ENCODE results near the gene TNFAIP8L3.

Gene TNFAIP8L3

DNA sequence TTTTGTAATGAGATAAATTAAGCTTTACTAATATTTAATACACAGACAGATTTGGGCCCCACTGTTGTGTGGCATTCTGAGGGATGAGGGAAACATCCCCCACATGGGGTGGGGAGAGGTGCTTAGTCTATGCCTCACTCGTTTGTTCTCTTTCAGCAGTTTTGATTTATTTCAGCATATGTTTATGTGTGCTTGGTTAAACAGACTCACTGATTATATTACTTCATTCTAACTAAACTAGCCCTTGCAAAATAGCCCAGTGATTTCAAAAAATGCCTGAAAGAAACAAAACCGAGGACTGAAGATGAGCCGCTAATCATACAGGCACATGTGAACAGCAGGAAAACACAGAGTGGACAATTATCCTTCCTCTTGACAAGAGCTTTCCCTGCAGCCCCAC, 27.2 kb downstream of the TNFAIP8L3 start:
- peaks cover 6% of the 10 kb centered on the region for H3K4me1 Mint-ChIP-seq (ENCODE audit: low read depth)
- H3K27me3 Mint-ChIP-seq = peaks cover 18% of the 10 kb centered on the region
- H3K9me3 Mint-ChIP-seq = no peaks in the 10 kb centered on the region
- H3K4me3 Mint-ChIP-seq = no peak overlapping the region
- no peaks in the 10 kb centered on the region for H3K36me3 Mint-ChIP-seq (ENCODE audit: low read depth)
- no peak overlapping the region for H3K27ac Mint-ChIP-seq

DNA sequence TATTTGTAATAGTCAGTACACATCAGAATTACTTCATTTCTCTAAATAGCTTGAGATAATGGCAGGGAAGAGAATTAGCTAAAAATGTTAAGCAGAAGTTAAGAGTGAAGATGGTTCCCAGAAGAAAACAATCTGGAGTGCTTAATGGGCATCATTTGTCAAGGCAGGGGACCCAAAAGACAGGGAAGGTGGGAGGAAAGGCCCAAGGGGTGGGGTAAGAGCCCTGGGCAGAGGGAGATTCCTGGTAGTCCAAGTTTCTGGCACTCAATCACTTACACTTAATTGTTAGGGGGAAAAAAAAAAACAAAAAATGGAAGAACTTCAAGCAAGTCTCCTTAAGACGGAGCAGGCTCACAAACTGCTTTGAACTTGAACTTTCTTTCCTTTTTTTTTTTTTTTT, 28.9 kb downstream of the TNFAIP8L3 start:
- no peak overlapping the region for H3K4me3 Mint-ChIP-seq
- H3K36me3 Mint-ChIP-seq (ENCODE audit: low read depth) = no peaks in the 10 kb centered on the region
- H3K27ac Mint-ChIP-seq = no peak overlapping the region
- no peaks in the 10 kb centered on the region for H3K4me1 Mint-ChIP-seq (ENCODE audit: low read depth)
- H3K9me3 Mint-ChIP-seq = no peaks in the 10 kb centered on the region
- H3K27me3 Mint-ChIP-seq = peaks cover 18% of the 10 kb centered on the region

DNA sequence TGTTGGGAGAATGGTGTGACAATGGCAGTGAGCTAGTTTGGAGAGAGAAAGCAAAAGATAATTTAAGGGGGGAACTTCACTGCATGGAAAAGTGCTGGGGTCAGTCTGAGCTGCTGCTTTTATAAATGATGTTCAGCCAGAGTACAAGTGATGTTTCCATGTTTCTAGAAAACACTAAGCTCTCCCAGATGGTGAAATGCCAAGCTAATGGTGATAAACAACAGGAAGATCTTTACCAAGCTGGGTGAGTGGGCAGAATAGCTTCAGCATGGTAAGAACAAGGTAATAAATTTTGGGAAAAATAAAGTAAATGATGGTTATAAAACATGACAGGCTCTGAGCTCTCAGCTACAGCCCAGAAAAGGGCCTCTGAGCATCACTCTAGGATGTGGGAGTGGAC, 29.4 kb downstream of the TNFAIP8L3 start:
- no peak overlapping the region for H3K4me3 Mint-ChIP-seq
- no peaks in the 10 kb centered on the region for H3K36me3 Mint-ChIP-seq (ENCODE audit: low read depth)
- no peaks in the 10 kb centered on the region for H3K4me1 Mint-ChIP-seq (ENCODE audit: low read depth)
- H3K27me3 Mint-ChIP-seq = peaks cover 18% of the 10 kb centered on the region
- H3K9me3 Mint-ChIP-seq = no peaks in the 10 kb centered on the region
- H3K27ac Mint-ChIP-seq = no peak overlapping the region

DNA sequence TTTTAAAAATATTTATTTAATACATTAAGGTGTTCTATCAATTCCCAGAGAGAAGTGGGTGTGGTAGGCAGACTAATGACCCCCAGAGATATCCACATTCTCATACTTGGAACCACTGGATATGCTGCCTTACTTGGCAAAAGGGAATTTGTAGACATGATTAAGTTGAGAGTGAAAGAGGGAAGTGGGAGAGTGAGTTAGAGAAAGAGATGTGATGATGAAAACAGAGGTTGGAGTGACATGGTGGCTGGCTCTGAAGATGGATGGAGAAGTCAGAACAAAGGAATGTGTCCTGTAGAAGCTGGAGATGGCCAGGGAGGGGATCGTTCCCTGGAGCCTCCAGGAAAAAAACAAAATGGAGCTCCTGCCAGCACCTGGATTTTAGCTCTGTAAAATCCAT, 32.0 kb downstream of the TNFAIP8L3 start:
- Mint-ChIP-seq H3K27me3 (peaks cover 24% of the 10 kb centered on the region), H3K27ac (no peak overlapping the region), H3K9me3 (no peaks in the 10 kb centered on the region), H3K36me3 (ENCODE audit: low read depth) (no peaks in the 10 kb centered on the region), H3K4me1 (ENCODE audit: low read depth) (no peaks in the 10 kb centered on the region), H3K4me3 (no peak overlapping the region)

DNA sequence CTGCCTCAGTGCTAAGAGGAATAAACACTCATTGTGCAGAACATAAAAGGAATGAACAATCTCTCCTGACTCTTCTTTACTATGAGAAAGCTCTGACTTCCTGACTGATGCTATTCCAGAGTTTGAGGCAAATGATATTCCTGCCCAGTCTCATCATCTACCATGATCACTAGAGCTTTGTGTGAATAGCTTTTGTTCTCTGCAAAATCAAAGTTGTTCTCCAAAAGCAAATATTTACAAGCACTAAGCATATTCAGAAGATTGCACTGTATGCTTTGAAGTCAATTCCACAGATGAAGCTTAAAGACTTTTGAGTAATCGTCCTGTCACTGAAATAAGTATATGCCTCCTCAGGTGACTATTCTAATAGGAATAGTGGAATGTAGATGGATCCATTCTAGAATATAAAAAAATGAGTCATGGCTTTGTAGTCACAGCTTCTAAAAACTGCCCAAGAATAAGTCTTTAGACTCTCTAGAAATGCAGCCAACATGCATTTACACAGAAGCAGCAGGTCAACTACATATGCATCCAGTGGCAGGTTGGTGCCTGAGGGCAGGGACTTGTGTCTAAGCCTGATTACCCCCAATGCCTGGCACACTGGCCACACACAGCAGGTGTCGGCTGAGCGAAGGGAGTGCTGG, 34.6 kb downstream of the TNFAIP8L3 start:
- no peaks in the 10 kb centered on the region for H3K9me3 Mint-ChIP-seq
- no peak overlapping the region for H3K4me3 Mint-ChIP-seq
- H3K4me1 Mint-ChIP-seq (ENCODE audit: low read depth) = no peaks in the 10 kb centered on the region
- H3K27ac Mint-ChIP-seq = no peak overlapping the region
- H3K27me3 Mint-ChIP-seq = peaks cover 27% of the 10 kb centered on the region
- no peaks in the 10 kb centered on the region for H3K36me3 Mint-ChIP-seq (ENCODE audit: low read depth)

DNA sequence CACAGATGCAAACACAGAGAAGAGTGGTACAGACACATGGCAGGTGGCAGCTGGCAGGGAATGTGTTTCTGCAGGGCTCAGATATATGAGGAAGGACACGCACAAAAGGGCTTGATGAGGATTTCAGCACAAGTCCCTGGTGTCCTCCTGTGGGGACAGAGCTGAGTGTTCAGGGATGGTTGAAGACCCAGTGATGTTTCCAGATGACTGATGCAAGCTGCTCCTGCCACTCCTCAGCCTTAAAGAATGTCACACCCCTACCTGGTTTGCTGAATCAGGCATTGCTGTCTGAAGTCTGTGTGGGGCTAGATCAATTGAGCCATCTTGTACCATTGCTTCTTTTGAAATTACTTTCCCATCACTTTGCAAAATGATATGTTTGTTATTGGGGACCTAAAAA, 40.2 kb downstream of the TNFAIP8L3 start:
- Mint-ChIP-seq H3K4me3 (no peak overlapping the region), H3K9me3 (no peaks in the 10 kb centered on the region), H3K27ac (no peak overlapping the region), H3K36me3 (ENCODE audit: low read depth) (no peaks in the 10 kb centered on the region), H3K27me3 (peaks cover 11% of the 10 kb centered on the region), H3K4me1 (ENCODE audit: low read depth) (no peaks in the 10 kb centered on the region)

DNA sequence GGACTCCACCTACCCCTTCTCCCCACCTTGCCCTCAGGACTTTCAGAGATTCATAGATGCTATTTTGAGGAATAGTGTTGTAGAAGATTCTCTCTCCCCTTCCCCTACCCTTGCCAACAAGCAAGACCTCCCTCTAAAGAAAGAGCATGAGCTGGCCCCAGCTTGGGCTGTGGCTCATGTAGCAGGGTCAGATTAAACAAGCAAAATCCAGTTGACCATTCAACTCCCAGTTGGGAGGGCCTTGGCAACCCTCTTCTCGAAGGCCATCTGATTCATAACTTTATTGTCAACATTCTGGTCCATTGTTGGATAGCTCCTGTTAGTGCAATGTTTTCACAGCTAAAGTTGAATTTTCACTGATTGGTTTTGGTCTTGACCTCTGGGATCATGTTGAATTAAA, 41.1 kb downstream of the TNFAIP8L3 start:
- no peak overlapping the region for H3K27ac Mint-ChIP-seq
- H3K9me3 Mint-ChIP-seq = no peaks in the 10 kb centered on the region
- H3K4me1 Mint-ChIP-seq (ENCODE audit: low read depth) = no peaks in the 10 kb centered on the region
- H3K27me3 Mint-ChIP-seq = peaks cover 9% of the 10 kb centered on the region
- no peak overlapping the region for H3K4me3 Mint-ChIP-seq
- H3K36me3 Mint-ChIP-seq (ENCODE audit: low read depth) = no peaks in the 10 kb centered on the region

DNA sequence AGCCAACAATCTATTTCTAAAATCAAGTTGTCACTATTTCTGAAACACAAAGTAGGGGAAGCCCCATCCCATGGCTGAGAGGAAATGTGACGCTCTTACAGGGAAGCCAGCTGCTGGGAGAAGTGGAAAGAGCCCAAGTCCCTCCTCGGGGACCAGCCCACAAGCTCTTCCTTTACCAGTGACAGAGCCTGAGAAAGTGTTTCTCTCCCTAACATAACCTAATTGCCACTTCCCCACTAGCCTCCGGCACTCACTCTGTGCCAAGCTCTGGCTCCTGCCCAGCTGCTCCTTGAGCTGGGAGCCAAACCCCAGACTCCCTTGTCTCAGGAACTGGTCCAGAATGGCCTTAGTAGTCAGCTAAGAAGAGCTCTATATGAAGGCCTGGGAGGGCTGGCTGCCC, 42.9 kb downstream of the TNFAIP8L3 start:
- no peaks in the 10 kb centered on the region for H3K27me3 Mint-ChIP-seq
- no peak overlapping the region for H3K27ac Mint-ChIP-seq
- no peaks in the 10 kb centered on the region for H3K4me1 Mint-ChIP-seq (ENCODE audit: low read depth)

DNA sequence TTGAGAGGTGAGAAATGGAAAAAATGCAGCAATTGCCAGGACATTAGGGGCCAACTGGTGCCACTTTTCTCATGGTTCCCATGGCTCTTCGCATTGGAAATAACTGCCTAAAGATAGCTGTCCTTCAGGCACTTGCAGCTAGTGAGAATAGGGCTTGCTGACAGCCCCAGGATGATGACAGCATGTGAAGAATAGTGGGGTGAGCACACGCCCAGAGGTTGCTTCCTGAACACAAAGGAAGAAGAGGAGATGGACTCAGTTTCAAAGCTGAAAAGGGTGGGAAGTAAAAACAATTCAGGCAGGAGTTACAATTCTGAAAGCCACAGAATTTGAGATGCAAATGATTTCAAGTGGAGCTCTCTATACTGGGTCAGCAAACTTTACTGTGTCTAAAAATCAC, 45.6 kb downstream of the TNFAIP8L3 start:
- Mint-ChIP-seq H3K9me3 (no peaks in the 10 kb centered on the region), H3K27me3 (no peaks in the 10 kb centered on the region), H3K4me1 (ENCODE audit: low read depth) (no peaks in the 10 kb centered on the region), H3K4me3 (no peak overlapping the region), H3K27ac (no peak overlapping the region), H3K36me3 (ENCODE audit: low read depth) (no peaks in the 10 kb centered on the region)

More for the DNA sequence above, 42.9 kb downstream of the TNFAIP8L3 start:
- Mint-ChIP-seq H3K36me3 (ENCODE audit: low read depth) (no peaks in the 10 kb centered on the region), H3K9me3 (no peaks in the 10 kb centered on the region), H3K4me3 (no peak overlapping the region)

DNA sequence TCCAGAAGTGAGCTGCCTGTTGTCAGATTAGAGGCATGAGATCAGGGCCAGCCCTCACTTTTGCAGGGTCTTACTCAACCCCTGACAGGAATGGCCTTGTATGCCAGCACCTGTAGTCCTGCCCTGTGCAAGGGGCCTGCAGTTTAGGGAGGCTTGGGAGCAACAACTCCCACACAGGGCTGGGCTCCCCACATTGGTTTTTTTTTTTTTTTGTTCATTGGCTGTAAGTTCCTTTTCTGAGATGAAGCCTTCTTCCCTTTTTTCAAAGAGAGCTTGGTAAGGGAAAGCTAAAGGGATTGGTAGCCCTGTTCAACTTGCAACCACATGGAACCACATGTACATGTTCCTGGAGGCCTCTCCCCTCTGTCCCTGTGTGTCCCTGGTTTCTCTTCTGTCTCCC, 46.4 kb downstream of the TNFAIP8L3 start:
- H3K4me3 Mint-ChIP-seq = no peak overlapping the region
- H3K27ac Mint-ChIP-seq = no peak overlapping the region
- H3K36me3 Mint-ChIP-seq (ENCODE audit: low read depth) = no peaks in the 10 kb centered on the region
- H3K4me1 Mint-ChIP-seq (ENCODE audit: low read depth) = no peaks in the 10 kb centered on the region
- H3K27me3 Mint-ChIP-seq = no peaks in the 10 kb centered on the region
- no peaks in the 10 kb centered on the region for H3K9me3 Mint-ChIP-seq

DNA sequence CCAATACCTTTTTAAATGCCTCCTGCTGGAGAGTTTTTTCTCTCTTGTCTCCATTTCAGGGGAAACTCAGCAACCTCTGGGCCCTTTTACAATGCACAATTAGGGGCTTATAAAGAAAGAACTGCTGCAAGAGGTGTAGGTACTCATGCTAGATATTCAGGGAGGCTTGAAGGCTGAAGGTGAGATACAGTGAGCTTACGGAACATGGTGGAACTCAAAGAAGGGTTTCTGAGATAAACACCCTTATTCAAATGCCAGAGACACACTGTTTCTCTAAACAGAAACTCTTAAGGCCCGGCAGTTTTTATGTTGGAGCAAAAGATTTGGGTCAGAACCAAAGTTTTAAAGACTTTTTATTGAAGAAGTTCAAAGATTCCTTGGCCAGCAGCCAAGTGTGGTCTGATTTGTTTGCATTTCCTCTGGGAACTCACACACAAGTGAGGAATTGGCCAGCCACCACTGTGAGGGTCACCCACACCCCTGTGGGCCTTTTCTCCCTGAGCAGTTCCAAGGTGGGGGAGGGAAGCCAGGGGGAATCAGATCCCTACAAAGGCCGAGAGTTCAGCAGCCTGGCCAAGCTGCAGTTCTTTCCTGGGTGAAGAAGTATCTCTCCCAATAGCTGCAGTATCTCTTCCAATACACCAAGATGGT, 47.8 kb downstream of the TNFAIP8L3 start:
- H3K27me3 Mint-ChIP-seq = no peaks in the 10 kb centered on the region

DNA sequence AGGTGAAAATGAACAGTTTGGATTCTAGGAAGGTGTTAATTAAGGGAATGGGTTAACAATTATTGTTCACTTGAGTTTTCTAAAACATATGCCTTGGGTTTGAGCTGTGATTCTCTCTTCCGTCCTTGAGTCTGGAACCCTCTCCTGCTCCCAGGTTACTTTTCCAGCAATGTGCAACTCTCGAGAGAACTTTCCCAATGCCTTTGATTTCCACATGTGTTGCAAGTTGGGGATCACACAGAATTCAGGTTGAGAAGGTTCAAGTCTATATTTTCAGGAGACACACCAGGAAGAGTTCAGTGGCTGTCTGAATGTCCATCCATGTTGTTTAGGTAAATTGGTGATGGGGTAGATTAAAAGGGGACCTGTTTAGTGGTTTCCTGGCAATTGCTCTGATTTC, 48.7 kb downstream of the TNFAIP8L3 start:
- no peaks in the 10 kb centered on the region for H3K4me1 Mint-ChIP-seq (ENCODE audit: low read depth)
- H3K27ac Mint-ChIP-seq = no peak overlapping the region
- H3K9me3 Mint-ChIP-seq = no peaks in the 10 kb centered on the region
- H3K36me3 Mint-ChIP-seq (ENCODE audit: low read depth) = no peaks in the 10 kb centered on the region
- no peak overlapping the region for H3K4me3 Mint-ChIP-seq
- no peaks in the 10 kb centered on the region for H3K27me3 Mint-ChIP-seq

More for the DNA sequence above, 47.8 kb downstream of the TNFAIP8L3 start:
- Mint-ChIP-seq H3K4me1 (ENCODE audit: low read depth) (no peaks in the 10 kb centered on the region), H3K36me3 (ENCODE audit: low read depth) (no peaks in the 10 kb centered on the region), H3K27ac (no peak overlapping the region), H3K4me3 (no peak overlapping the region), H3K9me3 (no peaks in the 10 kb centered on the region)

DNA sequence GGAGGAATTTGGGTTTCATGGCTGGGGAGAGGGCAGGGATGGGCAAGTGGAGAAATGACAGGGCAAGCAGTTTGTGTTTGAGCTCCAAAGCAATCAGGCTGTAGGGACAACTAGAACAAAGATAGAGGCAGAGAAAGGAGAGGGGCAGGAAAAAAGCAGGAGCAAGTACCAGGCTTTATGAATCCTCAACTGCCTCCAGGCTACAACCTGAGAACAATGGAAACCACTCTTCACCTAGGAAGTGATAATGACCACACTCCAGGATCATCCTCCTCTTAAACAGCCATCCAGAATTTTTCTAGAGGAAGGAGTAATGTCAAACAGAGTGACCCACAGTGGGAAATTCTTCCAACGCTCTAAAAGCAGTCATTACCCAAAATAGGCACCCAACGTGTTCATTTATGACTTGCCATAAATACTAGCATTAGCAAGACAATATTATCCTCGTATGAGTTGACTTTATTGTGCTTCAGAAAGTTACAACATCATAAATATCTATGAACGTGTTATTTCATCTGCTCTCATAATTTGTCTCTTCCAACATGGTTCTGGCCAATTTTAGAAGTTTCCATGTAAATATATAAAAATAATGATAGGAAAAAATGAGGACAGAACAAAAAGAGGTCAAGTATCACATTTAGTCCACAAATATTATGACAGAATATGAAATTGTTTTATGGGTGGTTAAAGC, 50.5 kb downstream of the TNFAIP8L3 start:
- Mint-ChIP-seq H3K36me3 (ENCODE audit: low read depth) (no peaks in the 10 kb centered on the region), H3K9me3 (no peaks in the 10 kb centered on the region), H3K27me3 (no peaks in the 10 kb centered on the region), H3K4me1 (ENCODE audit: low read depth) (no peaks in the 10 kb centered on the region), H3K27ac (no peak overlapping the region), H3K4me3 (no peak overlapping the region)

DNA sequence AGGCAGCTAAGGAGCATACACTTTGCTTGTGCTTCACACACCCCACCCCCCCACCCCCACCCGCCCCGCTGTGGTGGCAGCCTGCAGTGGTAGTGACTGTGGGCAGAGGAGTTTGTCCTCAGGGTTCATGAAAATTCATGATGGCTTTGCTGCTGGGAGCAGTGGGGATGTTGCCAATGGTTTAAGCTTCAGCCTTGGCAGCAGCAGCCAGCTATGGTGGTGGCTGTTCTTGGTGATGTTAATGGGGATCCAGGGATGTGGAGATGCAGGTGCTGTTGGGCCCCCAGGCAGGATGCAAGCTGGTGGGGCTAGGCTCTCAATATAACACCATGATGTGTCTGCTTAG, 55.8 kb downstream of the TNFAIP8L3 start:
- Mint-ChIP-seq H3K36me3 (ENCODE audit: low read depth) (no peaks in the 10 kb centered on the region), H3K4me1 (ENCODE audit: low read depth) (no peaks in the 10 kb centered on the region), H3K4me3 (no peak overlapping the region), H3K9me3 (peaks cover 5% of the 10 kb centered on the region), H3K27ac (no peak overlapping the region), H3K27me3 (no peaks in the 10 kb centered on the region)

DNA sequence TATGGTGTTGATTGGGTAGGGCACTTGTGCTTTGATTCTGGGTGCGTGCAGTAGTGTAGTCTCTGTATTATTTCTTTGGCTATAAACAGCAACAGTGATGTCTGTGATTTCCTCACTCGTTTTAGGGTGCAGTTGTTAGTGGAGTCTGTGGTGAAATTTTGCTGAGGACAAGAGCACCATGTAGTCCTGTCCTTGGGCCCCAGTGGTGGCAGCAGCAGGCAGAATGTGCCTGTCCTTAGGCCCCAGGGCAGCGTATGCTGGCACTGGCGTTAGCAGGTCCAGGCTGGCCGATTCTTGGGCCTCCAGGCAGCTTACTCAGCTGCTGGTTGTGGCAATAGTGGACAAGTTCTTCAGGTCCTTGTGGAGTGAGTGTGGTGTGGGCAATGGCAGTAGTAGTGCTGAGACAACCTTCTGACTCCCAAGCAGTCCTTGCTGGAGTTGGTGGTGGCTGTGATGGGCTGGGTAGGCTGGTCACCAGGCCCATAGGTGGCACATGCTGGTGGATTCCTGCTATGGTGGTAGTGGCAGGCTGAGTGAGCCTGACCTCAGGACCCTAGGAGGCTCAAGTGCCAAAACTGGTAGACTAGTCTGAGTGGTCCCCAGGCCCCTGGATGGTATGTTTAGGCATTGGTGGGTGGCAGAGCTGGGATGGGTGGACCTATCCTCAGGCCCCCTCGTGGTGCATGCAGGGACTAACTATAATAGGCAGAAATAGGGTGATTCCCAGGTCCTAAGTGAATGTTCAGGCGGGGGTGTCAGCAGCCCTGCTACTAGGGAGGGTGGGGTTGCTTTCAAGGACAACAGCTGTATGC, 56.3 kb downstream of the TNFAIP8L3 start:
- H3K27me3 Mint-ChIP-seq = no peaks in the 10 kb centered on the region
- peaks cover 5% of the 10 kb centered on the region for H3K9me3 Mint-ChIP-seq
- H3K27ac Mint-ChIP-seq = no peak overlapping the region
- no peaks in the 10 kb centered on the region for H3K36me3 Mint-ChIP-seq (ENCODE audit: low read depth)
- no peaks in the 10 kb centered on the region for H3K4me1 Mint-ChIP-seq (ENCODE audit: low read depth)
- no peak overlapping the region for H3K4me3 Mint-ChIP-seq

All from stimulated activated naive CD8-positive, alpha-beta T cell treated with anti-CD3 and anti-CD28 coated beads, Interleukin-15, Interleukin-2, amounts not matched to agents 100 ng/mL and 50 ng/mL, for 24 hours (primary cell).